Activated CD8-positive, alpha-beta memory T cell treated with anti-CD3 and anti-CD28 coated beads, Interleukin-2, amount 10 ng/mL, durations not matched to agents 7 days and 5 days (primary cell): ENCODE results near the gene CCDC92. TPM values are rescaled to one million over a fixed set of nuclear protein-coding genes. Genes with fewer than 3 reads are reported as not detected.

ENCODE experiments used
- ATAC-seq: fragments of 150-1000 bp; cut with Tn5 transposase; one replicate; pipeline ENCODE4 v1.10.0; 2021; ENCODE audit warnings: moderate library complexity
- CTCF ChIA-PET: fragments of 350-600 bp; sonication (Branson Sonifier 250); formaldehyde crosslinking; loops from one replicate; lab custom pipeline; 2021; ENCODE audit warnings: antibody characterized with exemption; lab: Charles Lee
- DNase-seq: peaks from one replicate; pipeline ENCODE4 v3.0.0-alpha.2; 2020
- H3K27ac Mint-ChIP-seq: one replicate; pipeline ENCODE4 v1.8.0; 2021; ENCODE audit warnings: mild to moderate bottlenecking, mixed read lengths
- H3K27me3 Mint-ChIP-seq: one replicate; pipeline ENCODE4 v1.8.0; 2021; ENCODE audit warnings: mixed read lengths
- H3K36me3 Mint-ChIP-seq: one replicate; pipeline ENCODE4 v1.8.0; 2021; ENCODE audit warnings: mild to moderate bottlenecking, mixed read lengths
- H3K4me1 Mint-ChIP-seq: one replicate; pipeline ENCODE4 v1.8.0; 2021; ENCODE audit warnings: mixed read lengths
- H3K4me3 Mint-ChIP-seq: one replicate; pipeline ENCODE4 v1.8.0; 2021; ENCODE audit warnings: mild to moderate bottlenecking, moderate library complexity, mixed read lengths
- H3K9me3 Mint-ChIP-seq: one replicate; pipeline ENCODE4 v1.8.0; 2022; ENCODE audit warnings: low read depth, mixed read lengths
- total RNA-seq, 2 experiments: library from RNA; stranded (reverse); gene quantifications; one replicate each; pipeline ENCODE4 v1.2.3, GENCODE V29; 2021

CCDC92 gene
- total RNA-seq, 2 experiments from 2014 or later: 16.4 to 19.8 TPM

GRCh38 chr12:123898673-123899072 lies 74.0 kb downstream of the CCDC92 start:
- no peaks in the 10 kb centered on the region for H3K9me3 Mint-ChIP-seq
- CTCF ChIA-PET: no interaction called here
- H3K36me3 Mint-ChIP-seq: no peaks in the 10 kb centered on the region
- H3K27me3 Mint-ChIP-seq: peaks cover 10% of the 10 kb centered on the region
- H3K4me3 Mint-ChIP-seq: no peak overlapping the region
- H3K4me1 Mint-ChIP-seq: peaks cover 5% of the 10 kb centered on the region
- H3K27ac Mint-ChIP-seq: no peak overlapping the region
- no peak for ATAC-seq
- DNase-seq: no peak

DNA sequence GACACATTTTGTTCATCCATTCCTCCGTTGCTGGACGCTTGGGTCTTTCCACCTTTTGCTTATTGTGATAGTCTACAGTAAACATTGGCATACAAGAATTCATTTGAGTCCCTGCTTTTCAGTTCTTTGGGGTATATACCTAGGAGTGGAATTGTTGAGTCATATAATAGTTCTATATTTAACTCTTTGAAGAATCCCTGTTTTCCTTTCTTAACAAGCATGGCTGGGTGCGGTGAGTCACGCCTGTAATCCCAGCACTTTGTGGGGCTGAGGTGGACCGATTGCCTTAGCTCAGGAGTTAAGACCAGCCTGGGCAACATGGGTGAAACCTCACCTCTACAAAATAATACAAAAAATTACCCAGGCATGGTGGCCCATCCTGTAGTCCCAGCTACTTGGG lies 75.4 kb downstream of the CCDC92 start:
- Mint-ChIP-seq H3K9me3 (no peaks in the 10 kb centered on the region), H3K27me3 (peaks cover 10% of the 10 kb centered on the region), H3K27ac (no peak overlapping the region), H3K4me1 (peaks cover 5% of the 10 kb centered on the region), H3K36me3 (no peaks in the 10 kb centered on the region), H3K4me3 (no peak overlapping the region)
- ATAC-seq: no peak
- CTCF ChIA-PET: no interaction called here
- DNase-seq: no peak

GRCh38 chr12:123896767-123897166 lies 75.9 kb downstream of the CCDC92 start:
- ATAC-seq (no peak), DNase-seq (no peak)
- Mint-ChIP-seq H3K4me3 (no peak overlapping the region), H3K27ac (no peak overlapping the region), H3K27me3 (peaks cover 10% of the 10 kb centered on the region), H3K9me3 (no peaks in the 10 kb centered on the region), H3K36me3 (no peaks in the 10 kb centered on the region), H3K4me1 (peaks cover 5% of the 10 kb centered on the region)
- CTCF ChIA-PET: interaction anchor here (1.5 kb wide), 1 partner anchor 9 kb away, joined by 4 read pairs; no protein-coding TSS in a partner anchor

- CTCF ChIA-PET: interaction anchor here (0.7 to 1.5 kb wide), 2 partner anchors 10 to 74 kb away, joined by 3 to 4 read pairs; no protein-coding TSS in a partner anchor
- Mint-ChIP-seq H3K27me3 (peaks cover 12% of the 10 kb centered on the region), H3K27ac (no peak overlapping the region), H3K36me3 (no peaks in the 10 kb centered on the region), H3K4me1 (no peaks in the 10 kb centered on the region), H3K4me3 (no peak overlapping the region), H3K9me3 (no peaks in the 10 kb centered on the region)
- ATAC-seq (no peak), DNase-seq (no peak)
Observed at GRCh38 chr12:123895451-123895850, 77.2 kb downstream of the CCDC92 start.

GRCh38 chr12:123894823-123895345 lies 77.7 kb downstream of the CCDC92 start:
- peaks cover 15% of the 10 kb centered on the region for H3K27me3 Mint-ChIP-seq
- no peaks in the 10 kb centered on the region for H3K9me3 Mint-ChIP-seq
- ATAC-seq (no peak), DNase-seq (no peak)
- no peaks in the 10 kb centered on the region for H3K4me1 Mint-ChIP-seq
- CTCF ChIA-PET: no interaction called here
- H3K4me3 Mint-ChIP-seq: no peak overlapping the region
- H3K27ac Mint-ChIP-seq: no peak overlapping the region
- H3K36me3 Mint-ChIP-seq: no peaks in the 10 kb centered on the region

- Mint-ChIP-seq H3K36me3 (no peaks in the 10 kb centered on the region), H3K9me3 (no peaks in the 10 kb centered on the region), H3K27me3 (peaks cover 16% of the 10 kb centered on the region), H3K4me3 (no peak overlapping the region), H3K27ac (no peak overlapping the region), H3K4me1 (no peaks in the 10 kb centered on the region)
- CTCF ChIA-PET: interaction anchor here (0.5 kb wide), 1 partner anchor 405 kb away, joined by 3 read pairs; no protein-coding TSS in a partner anchor
- DNase-seq (no peak), ATAC-seq (no peak)
Observed at GRCh38 chr12:123893276-123893675, 79.4 kb downstream of the CCDC92 start.

- CTCF ChIA-PET: interaction anchor here (0.5 kb wide), 1 partner anchor 405 kb away, joined by 3 read pairs; no protein-coding TSS in a partner anchor
- no peak for DNase-seq
- Mint-ChIP-seq H3K4me3 (no peak overlapping the region), H3K27ac (no peak overlapping the region), H3K4me1 (no peaks in the 10 kb centered on the region), H3K36me3 (no peaks in the 10 kb centered on the region), H3K27me3 (peaks cover 16% of the 10 kb centered on the region), H3K9me3 (no peaks in the 10 kb centered on the region)
- ATAC-seq: no peak
Observed at GRCh38 chr12:123892853-123893252, 79.8 kb downstream of the CCDC92 start.

- Mint-ChIP-seq H3K9me3 (no peaks in the 10 kb centered on the region), H3K4me3 (no peak overlapping the region), H3K27ac (no peak overlapping the region), H3K27me3 (peaks cover 14% of the 10 kb centered on the region), H3K36me3 (no peaks in the 10 kb centered on the region), H3K4me1 (no peaks in the 10 kb centered on the region)
- ATAC-seq: no peak
- no peak for DNase-seq
- CTCF ChIA-PET: no interaction called here
Observed at GRCh38 chr12:123892180-123892559, 80.5 kb downstream of the CCDC92 start.

DNA sequence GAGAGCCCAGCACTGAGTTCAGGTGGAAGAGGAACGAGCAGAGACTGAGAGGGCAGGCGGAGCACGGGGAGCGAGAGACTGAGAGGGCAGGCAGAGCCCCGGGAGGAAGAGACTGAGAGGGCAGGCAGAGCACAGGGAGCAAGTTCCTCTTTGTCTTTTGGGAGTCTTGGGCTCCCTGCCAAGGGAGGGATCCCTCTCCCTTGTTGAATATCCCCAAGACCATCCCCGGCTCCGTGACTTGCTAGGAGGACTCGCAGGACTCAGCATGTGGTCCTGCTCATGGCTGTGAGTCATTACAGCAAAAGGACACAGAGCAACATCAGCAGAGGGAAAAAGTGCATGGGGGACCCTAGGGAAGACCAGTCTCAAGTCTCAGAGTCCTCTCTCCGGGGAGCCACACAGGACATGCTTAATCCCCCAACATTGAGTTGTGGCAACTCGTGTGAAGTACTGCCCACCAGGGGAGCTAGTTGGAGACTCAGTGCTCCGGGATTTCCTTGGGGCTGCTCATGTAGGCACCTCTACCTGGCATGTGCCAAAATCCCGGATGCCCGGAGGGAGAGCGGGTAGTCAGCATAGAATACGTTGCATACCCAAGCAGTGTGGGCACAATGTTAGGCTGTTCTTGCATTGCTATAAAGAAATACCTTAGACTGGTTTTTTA lies 81.0 kb downstream of the CCDC92 start:
- CTCF ChIA-PET: no interaction called here
- Mint-ChIP-seq H3K9me3 (no peaks in the 10 kb centered on the region), H3K27me3 (peaks cover 12% of the 10 kb centered on the region), H3K36me3 (no peaks in the 10 kb centered on the region), H3K4me3 (no peak overlapping the region), H3K27ac (no peak overlapping the region), H3K4me1 (no peaks in the 10 kb centered on the region)
- no peak for ATAC-seq
- DNase-seq: no peak

GRCh38 chr12:123891011-123891410 lies 81.6 kb downstream of the CCDC92 start:
- Mint-ChIP-seq H3K27me3 (peaks cover 17% of the 10 kb centered on the region), H3K4me3 (no peak overlapping the region), H3K36me3 (no peaks in the 10 kb centered on the region), H3K9me3 (no peaks in the 10 kb centered on the region), H3K27ac (no peak overlapping the region), H3K4me1 (no peaks in the 10 kb centered on the region)
- CTCF ChIA-PET: no interaction called here
- ATAC-seq (no peak), DNase-seq (no peak)

- Mint-ChIP-seq H3K4me3 (no peak overlapping the region), H3K27ac (no peak overlapping the region), H3K36me3 (no peaks in the 10 kb centered on the region), H3K4me1 (no peaks in the 10 kb centered on the region), H3K27me3 (peaks cover 20% of the 10 kb centered on the region), H3K9me3 (no peaks in the 10 kb centered on the region)
- ATAC-seq (no peak), DNase-seq (no peak)
- CTCF ChIA-PET: interaction anchor here (1.3 kb wide), 1 partner anchor 15 kb away, joined by 4 read pairs; no protein-coding TSS in a partner anchor
Observed at GRCh38 chr12:123890536-123890902, 82.1 kb downstream of the CCDC92 start.

DNA sequence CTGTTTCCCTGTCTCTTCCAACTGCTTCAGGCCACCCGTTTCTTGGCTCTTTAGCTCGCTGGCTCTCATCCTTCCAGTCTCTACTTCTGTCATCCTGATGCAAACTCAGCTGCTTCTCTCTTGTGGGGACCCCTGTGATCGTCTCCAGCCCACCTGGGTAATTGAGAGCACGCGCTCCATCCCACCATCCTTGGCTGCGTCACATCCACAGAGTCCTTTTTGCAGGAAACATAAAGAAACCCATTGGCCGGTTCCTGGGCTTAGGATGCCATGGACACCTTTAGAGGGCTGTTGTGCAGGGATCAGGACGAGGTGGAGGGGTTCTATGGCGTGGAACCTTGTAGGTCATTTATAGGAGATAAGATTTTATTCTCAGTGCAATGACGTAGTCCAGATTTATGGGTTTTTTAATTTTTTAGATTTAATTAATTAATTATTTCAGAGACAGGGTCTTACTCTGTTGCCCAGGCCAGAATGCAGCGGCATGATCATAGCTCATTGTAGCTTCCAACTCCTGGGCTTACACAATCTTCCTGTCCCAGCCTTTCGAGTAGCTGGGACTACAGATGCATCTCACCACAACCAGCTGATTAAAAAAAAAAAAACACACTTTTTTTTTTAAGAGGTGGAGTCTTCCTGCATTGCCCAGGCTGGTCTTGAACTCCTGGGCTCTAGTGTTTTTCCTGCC lies 82.6 kb downstream of the CCDC92 start:
- Mint-ChIP-seq H3K36me3 (no peaks in the 10 kb centered on the region), H3K4me1 (no peaks in the 10 kb centered on the region), H3K27me3 (peaks cover 25% of the 10 kb centered on the region), H3K9me3 (no peaks in the 10 kb centered on the region), H3K27ac (no peak overlapping the region), H3K4me3 (no peak overlapping the region)
- DNase-seq (no peak), ATAC-seq (no peak)
- CTCF ChIA-PET: interaction anchor here (0.7 to 1.3 kb wide), 2 partner anchors 16 to 94 kb away, joined by 3 to 4 read pairs; no protein-coding TSS in a partner anchor

DNA sequence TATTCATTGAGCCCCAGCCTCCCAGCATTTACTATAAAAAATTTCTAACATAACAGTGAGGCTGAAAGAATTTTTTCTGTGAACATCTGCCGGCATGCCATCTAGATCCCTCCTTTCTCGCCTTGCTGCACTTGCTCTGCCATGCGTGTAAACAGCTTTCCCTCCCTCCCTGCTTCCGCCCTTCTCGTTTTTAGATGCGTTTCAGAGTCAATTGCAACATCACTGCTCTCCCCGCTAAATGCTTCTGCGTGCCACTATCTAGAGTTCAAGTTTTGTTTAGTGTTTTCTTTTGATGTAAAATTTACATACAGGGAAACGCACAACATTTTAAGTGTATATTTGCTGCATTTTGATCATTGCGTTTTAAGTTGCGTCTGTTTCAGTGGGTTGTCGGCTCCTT lies 83.6 kb downstream of the CCDC92 start:
- Mint-ChIP-seq H3K36me3 (no peaks in the 10 kb centered on the region), H3K9me3 (no peaks in the 10 kb centered on the region), H3K4me1 (no peaks in the 10 kb centered on the region), H3K27me3 (peaks cover 28% of the 10 kb centered on the region), H3K27ac (no peak overlapping the region), H3K4me3 (no peak overlapping the region)
- CTCF ChIA-PET: no interaction called here
- DNase-seq (no peak), ATAC-seq (no peak)
